Lung (tissue), 12 donors: ENCODE measurements around the gene HYCC2. TPM values are rescaled to one million over a fixed set of nuclear protein-coding genes. Genes with fewer than 3 reads are reported as not detected.
"Not testable (repeated sequence)": the region's sequence is repeated elsewhere in the genome, so short reads cannot be mapped to it uniquely, and the experiment has no call there.

ENCODE experiments used
- ATAC-seq: fragments of 200-7000 bp; cut with Tn5 transposase; one replicate; pipeline ENCODE4 v1.9.1; 2020; ENCODE audit warnings: moderate number of reproducible peaks; ENCODE audit not compliant: insufficient read depth, low FRiP score
- DNase-seq, 3 donors: peaks; one replicate each; pipeline ENCODE4 v3.0.0-alpha.2; 2013 to 2017
- H3K27ac ChIP-seq, 2 donors: one replicate each; pipeline ENCODE4 v1.5.1; 2013; ENCODE audit warnings: mild to moderate bottlenecking in 2 of 2, moderate library complexity in 2 of 2, control low read depth in 1 of 2, inconsistent platforms in 1 of 2, low read depth in 1 of 2, low read length in 1 of 2
- H3K27me3 ChIP-seq, 3 donors: one replicate each; pipeline ENCODE4 v1.5.1; 2013; ENCODE audit warnings: low read length in 2 of 3; ENCODE audit not compliant: control insufficient read depth in 3 of 3, insufficient read depth in 3 of 3
- H3K36me3 ChIP-seq, 4 donors: one replicate each; pipeline ENCODE4 v1.5.1; 2013; ENCODE audit warnings: low read length in 4 of 4, mild to moderate bottlenecking in 1 of 4, moderate library complexity in 1 of 4; ENCODE audit not compliant: control insufficient read depth in 4 of 4, insufficient read depth in 4 of 4
- H3K4me1 ChIP-seq, 5 donors: one replicate each; pipeline ENCODE4 v1.5.1; 2013; ENCODE audit warnings: low read length in 5 of 5, mild to moderate bottlenecking in 2 of 5, moderate library complexity in 1 of 5; ENCODE audit not compliant: control insufficient read depth in 5 of 5, insufficient read depth in 5 of 5
- H3K4me3 ChIP-seq: one replicate; pipeline ENCODE4 v1.5.1; 2013; ENCODE audit warnings: mild to moderate bottlenecking, control low read depth, moderate library complexity
- H3K9ac ChIP-seq, 2 donors: one replicate each; pipeline ENCODE4 v1.5.1; 2013; ENCODE audit warnings: low read length in 2 of 2, control low read depth in 1 of 2; ENCODE audit not compliant: insufficient read depth in 1 of 2
- H3K9me3 ChIP-seq, 4 donors: one replicate each; pipeline ENCODE4 v1.5.1; 2013; ENCODE audit warnings: low read length in 3 of 4, mild to moderate bottlenecking in 1 of 4, moderate library complexity in 1 of 4; ENCODE audit not compliant: control insufficient read depth in 4 of 4, insufficient read depth in 3 of 4
- WGBS, 2 donors: extraction: QIAGEN DNeasy Blood & Tissue Kit; methylation state at CpG; one replicate each; pipeline ENCODE4 v1.1.7; 2013; 5-methylcytosine and 5-hydroxymethylcytosine counted together
- polyA plus RNA-seq, 2 donors: library from polyadenylated mRNA; stranded (reverse); fragments of 200-250 nt; gene quantifications; one replicate each; pipeline ENCODE4 v1.2.1, GENCODE V29; 2013
- total RNA-seq, 2 donors: library from RNA; depleted of rRNA in 1 of 2; stranded (reverse); fragments of >200 nt in 1 of 2; gene quantifications; one replicate each; pipeline ENCODE4 v1.2.1, GENCODE V29; 2014 to 2021
- TF ChIP-seq, protein P1 (sequence below): IDR thresholded peaks from 2 replicates; pipeline ENCODE4 v1.5.1; 2012; ENCODE audit warnings: mild to moderate bottlenecking; ENCODE audit errors: control extremely low read depth, extremely low read depth
- donor health status: control.
- donor health status: control.
- donor health status: Bipolar disorder and iron deficiency.
- donor health status: healthy.
- donor health status: DM: yes; HTN: yes; CAD: no.

HYCC2 gene
- total and polyA plus RNA-seq, 4 donors, result 5.7 to 36.4 (median 16.0) TPM

GRCh38 chr2:201057087-201057521 lies 14.4 kb downstream of the HYCC2 start:
- Histone ChIP-seq H3K9me3 (no peaks in the 10 kb centered on the region), H3K4me3 (no peak overlapping the region), H3K27ac (no peak overlapping the region), H3K9ac (peak overlapping the region in 1 of 2 donors; percentile 8), H3K4me1 (peaks cover 0 to 18% (median 14%) of the 10 kb centered on the region in 5 donors), H3K27me3 (no peaks in the 10 kb centered on the region), H3K36me3 (peaks cover 0 to 7% (median 2%) of the 10 kb centered on the region in 4 donors)
- DNase-seq (peak in 2 of 3 donors; percentile 40 to 44), ATAC-seq (no peak)
- TF ChIP-seq, protein P1, sequence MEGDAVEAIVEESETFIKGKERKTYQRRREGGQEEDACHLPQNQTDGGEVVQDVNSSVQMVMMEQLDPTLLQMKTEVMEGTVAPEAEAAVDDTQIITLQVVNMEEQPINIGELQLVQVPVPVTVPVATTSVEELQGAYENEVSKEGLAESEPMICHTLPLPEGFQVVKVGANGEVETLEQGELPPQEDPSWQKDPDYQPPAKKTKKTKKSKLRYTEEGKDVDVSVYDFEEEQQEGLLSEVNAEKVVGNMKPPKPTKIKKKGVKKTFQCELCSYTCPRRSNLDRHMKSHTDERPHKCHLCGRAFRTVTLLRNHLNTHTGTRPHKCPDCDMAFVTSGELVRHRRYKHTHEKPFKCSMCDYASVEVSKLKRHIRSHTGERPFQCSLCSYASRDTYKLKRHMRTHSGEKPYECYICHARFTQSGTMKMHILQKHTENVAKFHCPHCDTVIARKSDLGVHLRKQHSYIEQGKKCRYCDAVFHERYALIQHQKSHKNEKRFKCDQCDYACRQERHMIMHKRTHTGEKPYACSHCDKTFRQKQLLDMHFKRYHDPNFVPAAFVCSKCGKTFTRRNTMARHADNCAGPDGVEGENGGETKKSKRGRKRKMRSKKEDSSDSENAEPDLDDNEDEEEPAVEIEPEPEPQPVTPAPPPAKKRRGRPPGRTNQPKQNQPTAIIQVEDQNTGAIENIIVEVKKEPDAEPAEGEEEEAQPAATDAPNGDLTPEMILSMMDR, result no peak
- 51 to 63% methylated on average over 2 of the region's 2 CpGs for WGBS, 2 donors

- Histone ChIP-seq H3K27me3 (no peaks in the 10 kb centered on the region), H3K4me1 (no peaks in the 10 kb centered on the region), H3K36me3 (peaks cover 0 to 4% (median 3%) of the 10 kb centered on the region in 4 donors), H3K9me3 (no peaks in the 10 kb centered on the region), H3K27ac (no peak overlapping the region), H3K9ac (no peak overlapping the region), H3K4me3 (no peak overlapping the region)
- 93 to 96% methylated on average over 11 of the region's 11 CpGs for WGBS, 2 donors
- ATAC-seq (no peak), DNase-seq (no peak)
- TF ChIP-seq, protein P1, result no peak
Observed at GRCh38 chr2:201049455-201049854, 22.0 kb downstream of the HYCC2 start.

- TF ChIP-seq, protein P1, result no peak
- Histone ChIP-seq H3K9me3 (no peaks in the 10 kb centered on the region), H3K27me3 (peaks cover 0 to 4% (median 0%) of the 10 kb centered on the region in 3 donors), H3K36me3 (peaks cover 0 to 3% (median 1%) of the 10 kb centered on the region in 4 donors), H3K4me1 (no peaks in the 10 kb centered on the region), H3K9ac (no peak overlapping the region), H3K4me3 (no peak overlapping the region), H3K27ac (no peak overlapping the region)
- DNase-seq, result no peak
- WGBS, 2 donors, result 95 to 97% methylated on average over 2 of the region's 2 CpGs
- no peak for ATAC-seq
Observed at GRCh38 chr2:201046881-201047280, 24.6 kb downstream of the HYCC2 start.

- H3K9ac ChIP-seq, H3K36me3 ChIP-seq, H3K27me3 ChIP-seq, DNase-seq, ATAC-seq, H3K9me3 ChIP-seq, H3K4me1 ChIP-seq, H3K27ac ChIP-seq, H3K4me3 ChIP-seq: not testable (repeated sequence)
- WGBS, 2 donors, result 88 to 92% methylated on average over 5 of the region's 5 CpGs
Observed at GRCh38 chr2:201043050-201043449, 28.4 kb downstream of the HYCC2 start.

GRCh38 chr2:201042451-201042850 lies 29.0 kb downstream of the HYCC2 start:
- not testable (repeated sequence) for H3K36me3 ChIP-seq, H3K4me1 ChIP-seq, H3K9me3 ChIP-seq, H3K4me3 ChIP-seq, H3K27me3 ChIP-seq, ATAC-seq, H3K9ac ChIP-seq, DNase-seq, H3K27ac ChIP-seq
- 98 to 99% methylated on average over 24 to 36 of the region's 36 CpGs for WGBS, 2 donors
